Fibroblast of villous mesenchyme (primary cell): Measurements from ENCODE around the gene STAT5A. TPM values are rescaled to one million over a fixed set of nuclear protein-coding genes. Genes with fewer than 3 reads are reported as not detected.

Experiments used
- DNase-seq: peaks from one replicate; pipeline ENCODE4 v3.0.0-alpha.2; 2010; ENCODE audit warnings: low read depth
- H3K4me3 ChIP-seq: 2 replicates; pipeline ENCODE4 v1.5.1; 2011; ENCODE audit warnings: low read depth, mild to moderate bottlenecking, low read length
- CTCF ChIP-seq: IDR thresholded peaks from 2 replicates; pipeline ENCODE4 v1.5.1; 2012; ENCODE audit warnings: low read depth, mild to moderate bottlenecking, low read length; ENCODE audit not compliant: insufficient read depth
- total RNA-seq: library from RNA; depleted of rRNA; stranded (reverse); fragments of >200 nt; gene quantifications from 2 replicates; pipeline ENCODE4 v1.2.3, GENCODE V29; 2012

STAT5A gene
- total RNA-seq, 1 donor, result 13.8 TPM

GRCh38 chr17:42281571-42282096 is 6.7 kb upstream of the STAT5A start:
- DNase-seq, result no peak

GRCh38 chr17:42282478-42283080 is 5.7 kb upstream of the STAT5A start:
- H3K4me3 ChIP-seq, result no peak overlapping the region
- DNase-seq, result no peak
- no peak for TF ChIP-seq CTCF

More at GRCh38 chr17:42281571-42282096, 6.7 kb upstream of the STAT5A start:
- no peak for TF ChIP-seq CTCF
- no peak overlapping the region for H3K4me3 ChIP-seq

- no peak for DNase-seq
- no peak for TF ChIP-seq CTCF
- H3K4me3 ChIP-seq, result no peak overlapping the region
Measured at GRCh38 chr17:42283241-42284023, 4.9 kb upstream of the STAT5A start.

GRCh38 chr17:42284024-42284369 is 4.3 kb upstream of the STAT5A start:
- no peak for DNase-seq
- no peak overlapping the region for H3K4me3 ChIP-seq
- no peak for TF ChIP-seq CTCF

GRCh38 chr17:42284566-42284965 is 3.7 kb upstream of the STAT5A start:
- no peak overlapping the region for H3K4me3 ChIP-seq
- no peak for DNase-seq
- TF ChIP-seq CTCF, result no peak

GRCh38 chr17:42285346-42286050 is 2.8 kb upstream of the STAT5A start:
- no peak for TF ChIP-seq CTCF
- DNase-seq, result no peak
- H3K4me3 ChIP-seq, result no peak overlapping the region
